ENCODE results near the gene PPID.
"Not testable (repeated sequence)": the region's sequence is repeated elsewhere in the genome, so short reads cannot be mapped to it uniquely, and the experiment has no call there.

The PPID gene

DNA sequence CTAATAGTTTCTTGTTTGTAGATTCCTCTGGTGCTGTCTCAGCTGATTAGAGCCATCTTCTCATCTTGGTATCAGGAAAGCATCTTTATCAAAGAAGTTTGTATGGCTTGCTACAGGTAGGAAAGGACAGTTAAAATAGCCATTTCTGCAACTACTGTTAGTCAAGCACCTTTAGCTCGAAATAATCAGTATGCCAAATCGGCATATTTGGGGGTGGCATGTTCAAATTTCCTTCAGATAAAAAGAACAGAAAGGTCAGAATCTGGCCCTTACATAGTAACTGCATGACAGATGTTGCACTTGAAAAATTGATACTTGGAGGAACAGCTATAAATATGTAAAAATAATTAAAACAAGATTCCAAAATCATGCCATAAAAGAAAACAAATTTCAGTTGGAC is 56.3 kb downstream of the PPID start:
- DNase-seq (no peak), ATAC-seq (no peak)
- H3K36me3 Mint-ChIP-seq (ENCODE audit: low read depth) = peaks cover 20% of the 10 kb centered on the region
- H3K4me1 Mint-ChIP-seq = peaks cover 24% of the 10 kb centered on the region
- no peak overlapping the region for H3K4me3 Mint-ChIP-seq
- H3K27ac Mint-ChIP-seq = no peak overlapping the region
- peaks cover 2% of the 10 kb centered on the region for H3K27me3 Mint-ChIP-seq
- no peaks in the 10 kb centered on the region for H3K9me3 Mint-ChIP-seq

- Mint-ChIP-seq H3K4me3 (no peak overlapping the region), H3K36me3 (ENCODE audit: low read depth) (peaks cover 14% of the 10 kb centered on the region), H3K27me3 (no peaks in the 10 kb centered on the region), H3K4me1 (peaks cover 12% of the 10 kb centered on the region), H3K9me3 (no peaks in the 10 kb centered on the region), H3K27ac (no peak overlapping the region)
- no peak for DNase-seq
- ATAC-seq = no peak
Observed at GRCh38 chr4:158664806-158665205, 58.4 kb downstream of the PPID start.

GRCh38 chr4:158663707-158664625 is 59.2 kb downstream of the PPID start:
- H3K27me3 Mint-ChIP-seq, H3K4me1 Mint-ChIP-seq, DNase-seq, H3K27ac Mint-ChIP-seq, H3K9me3 Mint-ChIP-seq, H3K4me3 Mint-ChIP-seq, ATAC-seq: not testable (repeated sequence)
- peaks cover 14% of the 10 kb centered on the region for H3K36me3 Mint-ChIP-seq (ENCODE audit: low read depth)

DNA sequence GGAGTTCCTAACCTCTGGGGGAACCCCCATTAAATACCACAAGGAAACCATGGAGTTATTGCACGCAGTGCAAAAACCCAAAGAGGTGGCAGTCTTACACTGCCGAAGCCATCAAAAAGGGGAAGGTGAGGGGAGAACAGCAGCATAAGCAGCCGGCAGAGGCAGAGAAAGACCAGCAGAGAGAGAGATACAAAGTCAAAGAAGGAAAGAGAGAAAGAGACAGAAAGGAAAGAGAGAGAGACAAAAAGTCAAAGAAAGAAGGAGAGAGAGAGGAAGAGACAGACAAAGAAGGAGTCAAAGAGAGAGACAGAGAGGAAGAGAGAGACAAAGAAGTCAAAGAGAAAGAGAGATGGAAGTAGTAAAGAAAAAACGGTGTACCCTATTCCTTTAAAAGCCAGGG is 59.9 kb downstream of the PPID start:
- not testable (repeated sequence) for H3K4me1 Mint-ChIP-seq, DNase-seq, H3K9me3 Mint-ChIP-seq, H3K27ac Mint-ChIP-seq, ATAC-seq, H3K27me3 Mint-ChIP-seq, H3K4me3 Mint-ChIP-seq
- H3K36me3 Mint-ChIP-seq (ENCODE audit: low read depth) = peaks cover 11% of the 10 kb centered on the region

All from activated naive CD8-positive, alpha-beta T cell treated with anti-CD3 and anti-CD28 coated beads, Interleukin-2, amount 50 U/mL, for 24 hours (primary cell).